ENCODE measurements around the gene RNF217. TPM values are rescaled to one million over a fixed set of nuclear protein-coding genes. Genes with fewer than 3 reads are reported as not detected.

The RNF217 gene
- total RNA-seq, 1 experiment from 2014 or later, result 42.3 TPM

- H3K79me2 ChIP-seq (ENCODE audit: low read depth), result peaks cover 24% of the 10 kb centered on the region
- no peaks in the 10 kb centered on the region for H3K27me3 ChIP-seq (ENCODE audit: insufficient read depth, low read depth)
- H3K9me3 ChIP-seq (ENCODE audit: insufficient read depth, low read depth), result no peaks in the 10 kb centered on the region
- no peaks in the 10 kb centered on the region for H3K36me3 ChIP-seq (ENCODE audit: low read depth)
- POLR2A ChIA-PET (ENCODE audit: unreplicated experiment), result no interaction called here
- peaks cover 18% of the 10 kb centered on the region for H3K4me1 ChIP-seq (replicated peaks; ENCODE audit: insufficient read depth)
- no peak overlapping the region for H2AFZ ChIP-seq
- CTCF ChIA-PET, result no interaction called here
- H3F3A ChIP-seq (ENCODE audit: insufficient read depth, low read depth), result peaks cover 8% of the 10 kb centered on the region; the same call in 1 of the 2 replicates
- no peaks in the 10 kb centered on the region for H4K20me1 ChIP-seq (ENCODE audit: insufficient read depth)
- DNase-seq, result no peak
- H3K4me2 ChIP-seq, result no peak overlapping the region
- H3K9me2 ChIP-seq (ENCODE audit: insufficient read depth), result no peaks in the 10 kb centered on the region
- intact Hi-C loops (cut with micrococcal nuclease; ENCODE audit: unreplicated experiment), result no loop called here
- no peak overlapping the region for H3K4me3 ChIP-seq
- no peak overlapping the region for H3K27ac ChIP-seq
- TF ChIP-seq EZH2 (IDR thresholded peaks at IDR 0.05; ENCODE audit: low read depth) (no peak), CTCF (conservative IDR thresholded peaks at IDR 0.05) (no peak)
- BruUV-seq (replicated peaks), result no TSS peak
Measured at GRCh38 chr6:125018136-125018535, 55.9 kb downstream of the RNF217 start.

GRCh38 chr6:125019281-125019680, 57.0 kb downstream of the RNF217 start:
- no peaks in the 10 kb centered on the region; the same call in 1 of the 2 replicates for H3F3A ChIP-seq (ENCODE audit: insufficient read depth, low read depth)
- intact Hi-C loops (cut with micrococcal nuclease; ENCODE audit: unreplicated experiment), result no loop called here
- CTCF ChIA-PET, result no interaction called here
- TF ChIP-seq EZH2 (IDR thresholded peaks at IDR 0.05; ENCODE audit: low read depth) (no peak), CTCF (conservative IDR thresholded peaks at IDR 0.05) (no peak)
- no peak overlapping the region for H3K4me3 ChIP-seq
- no TSS peak for BruUV-seq (replicated peaks)
- no peaks in the 10 kb centered on the region for H3K9me3 ChIP-seq (ENCODE audit: insufficient read depth, low read depth)
- DNase-seq, result peak in 1 of 2 experiments; percentile 10
- H3K36me3 ChIP-seq (ENCODE audit: low read depth), result no peaks in the 10 kb centered on the region
- POLR2A ChIA-PET (ENCODE audit: unreplicated experiment), result no interaction called here
- H3K27me3 ChIP-seq (ENCODE audit: insufficient read depth, low read depth), result no peaks in the 10 kb centered on the region
- peaks cover 29% of the 10 kb centered on the region for H3K79me2 ChIP-seq (ENCODE audit: low read depth)
- no peak overlapping the region for H2AFZ ChIP-seq
- H3K9me2 ChIP-seq (ENCODE audit: insufficient read depth), result no peaks in the 10 kb centered on the region
- no peak overlapping the region for H3K27ac ChIP-seq
- H3K4me1 ChIP-seq (replicated peaks; ENCODE audit: insufficient read depth), result peaks cover 7% of the 10 kb centered on the region
- no peak overlapping the region for H3K4me2 ChIP-seq
- H4K20me1 ChIP-seq (ENCODE audit: insufficient read depth), result no peaks in the 10 kb centered on the region

- Histone ChIP-seq H3K4me2 (no peak overlapping the region), H3K9me2 (ENCODE audit: insufficient read depth) (no peaks in the 10 kb centered on the region), H3K36me3 (ENCODE audit: low read depth) (no peaks in the 10 kb centered on the region), H4K20me1 (ENCODE audit: insufficient read depth) (no peaks in the 10 kb centered on the region), H3K4me3 (no peak overlapping the region), H3K4me1 (replicated peaks; ENCODE audit: insufficient read depth) (peaks cover under 1% of the 10 kb centered on the region; the same call in 1 of the 2 replicates), H3K79me2 (ENCODE audit: low read depth) (peaks cover 24% of the 10 kb centered on the region), H2AFZ (no peak overlapping the region), H3K27ac (no peak overlapping the region), H3K27me3 (ENCODE audit: insufficient read depth, low read depth) (no peaks in the 10 kb centered on the region), H3K9me3 (ENCODE audit: insufficient read depth, low read depth) (no peaks in the 10 kb centered on the region), H3F3A (ENCODE audit: insufficient read depth, low read depth) (no peaks in the 10 kb centered on the region)
- BruUV-seq (replicated peaks), result no TSS peak
- DNase-seq, result peak in 1 of 2 experiments; percentile 3
- TF ChIP-seq EZH2 (IDR thresholded peaks at IDR 0.05; ENCODE audit: low read depth) (no peak), CTCF (conservative IDR thresholded peaks at IDR 0.05) (no peak)
- ChIA-PET POLR2A (ENCODE audit: unreplicated experiment) (no interaction called here), CTCF (no interaction called here)
- intact Hi-C loops (cut with micrococcal nuclease; ENCODE audit: unreplicated experiment), result no loop called here
Measured at GRCh38 chr6:125019918-125020317, 57.7 kb downstream of the RNF217 start.

All from PC-9 (cell line).